CD14-positive monocyte (primary cell): Measurements from ENCODE around the gene TCF4. TPM values are rescaled to one million over a fixed set of nuclear protein-coding genes. Genes with fewer than 3 reads are reported as not detected.

Source experiments
- DNase-seq, 3 donors: peaks; one replicate each; pipeline ENCODE4 v3.0.0-alpha.2; 2011 to 2022
- H2AFZ ChIP-seq: 2 replicates; pipeline ENCODE4 v1.6.0; 2012; ENCODE audit warnings: mild to moderate bottlenecking, low read depth, low read length, inconsistent platforms; ENCODE audit not compliant: insufficient read depth, poor library complexity, severe bottlenecking
- H3K27ac ChIP-seq, 2 donors: 1 replicate in 1 of 2; 2 replicates in 1 of 2; pipeline ENCODE4 v1.5.1; 2012 to 2013; ENCODE audit warnings: low read length in 2 of 2, control low read depth in 1 of 2, inconsistent platforms in 1 of 2, low read depth in 1 of 2, mild to moderate bottlenecking in 1 of 2
- H3K27me3 ChIP-seq, 2 donors: one replicate each; pipeline versions ENCODE4 v1.6.0 to v1.6.1; 2011 to 2013; ENCODE audit warnings: low read length in 2 of 2; ENCODE audit not compliant: control insufficient read depth in 2 of 2, insufficient read depth in 2 of 2
- H3K36me3 ChIP-seq, 2 donors: replicated peaks in 1 of 2; 1 replicate in 1 of 2; 2 replicates in 1 of 2; pipeline versions ENCODE4 v1.5.1 to v1.6.1; 2012 to 2013; ENCODE audit warnings: low read length in 2 of 2, control low read depth in 1 of 2, inconsistent platforms in 1 of 2, mild to moderate bottlenecking in 1 of 2; ENCODE audit not compliant: insufficient read depth in 2 of 2, control insufficient read depth in 1 of 2
- H3K4me1 ChIP-seq, 2 donors: 1 replicate in 1 of 2; 2 replicates in 1 of 2; pipeline versions ENCODE4 v1.5.1 to v1.6.1; 2012 to 2013; ENCODE audit warnings: low read length in 2 of 2, control low read depth in 1 of 2, inconsistent platforms in 1 of 2, mild to moderate bottlenecking in 1 of 2, moderate library complexity in 1 of 2; ENCODE audit not compliant: insufficient read depth in 2 of 2, control insufficient read depth in 1 of 2
- H3K4me2 ChIP-seq: replicated peaks from 2 replicates; pipeline ENCODE3; 2012; ENCODE audit warnings: low read length, moderate library complexity, mild to moderate bottlenecking; ENCODE audit not compliant: poor library complexity, severe bottlenecking; ENCODE audit errors: extremely low read depth
- H3K4me3 ChIP-seq, 3 experiments: fragments of 200-600 bp in 1 of 3; sonication (generic) in 1 of 3; replicated peaks in 1 of 3; 1 replicate in 2 of 3; 2 replicates in 1 of 3; pipeline ENCODE4 v1.5.1; 2011 to 2013; ENCODE audit warnings: low read length in 3 of 3, mild to moderate bottlenecking in 3 of 3, control low read depth in 2 of 3, low read depth in 2 of 3, inconsistent platforms in 1 of 3, moderate library complexity in 1 of 3
- H3K79me2 ChIP-seq: 2 replicates; pipeline ENCODE4 v1.6.0; 2012; ENCODE audit warnings: mild to moderate bottlenecking, control low read depth, inconsistent platforms, low read length, moderate library complexity; ENCODE audit not compliant: insufficient read depth
- H3K9ac ChIP-seq: 2 replicates; pipeline ENCODE4 v1.6.0; 2017; ENCODE audit warnings: low read length, mild to moderate bottlenecking; ENCODE audit not compliant: insufficient read depth, poor library complexity, severe bottlenecking
- H3K9me3 ChIP-seq, 2 donors: replicated peaks in 1 of 2; 1 replicate in 1 of 2; 2 replicates in 1 of 2; pipeline versions ENCODE4 v1.5.1 to v1.6.1; 2012 to 2013; ENCODE audit warnings: low read length in 2 of 2, control low read depth in 1 of 2; ENCODE audit not compliant: control insufficient read depth in 1 of 2, insufficient read depth in 1 of 2
- H4K20me1 ChIP-seq: 2 replicates; pipeline ENCODE4 v1.6.0; 2012; ENCODE audit warnings: mild to moderate bottlenecking, low read length, control low read depth, moderate library complexity; ENCODE audit not compliant: insufficient read depth
- H3K27ac Mint-ChIP-seq, 7 donors: one replicate each; pipeline ENCODE4 v1.8.0; 2020; ENCODE audit warnings: mild to moderate bottlenecking in 7 of 7, mixed read lengths in 7 of 7, moderate library complexity in 6 of 7, inconsistent platforms in 2 of 7
- H3K27me3 Mint-ChIP-seq, 3 donors: one replicate each; pipeline ENCODE4 v1.8.0; 2021 to 2022; ENCODE audit warnings: low read depth in 3 of 3, mild to moderate bottlenecking in 3 of 3, mixed read lengths in 3 of 3, moderate library complexity in 3 of 3, inconsistent platforms in 1 of 3
- H3K36me3 Mint-ChIP-seq, 2 donors: one replicate each; pipeline ENCODE4 v1.8.0; 2020; ENCODE audit warnings: mixed read lengths in 2 of 2, inconsistent platforms in 1 of 2, mild to moderate bottlenecking in 1 of 2
- H3K4me1 Mint-ChIP-seq: one replicate; pipeline ENCODE4 v1.8.0; 2020; ENCODE audit warnings: mild to moderate bottlenecking, mixed read lengths
- H3K4me3 Mint-ChIP-seq, 2 donors: one replicate each; pipeline ENCODE4 v1.8.0; 2020; ENCODE audit warnings: mild to moderate bottlenecking in 2 of 2, mixed read lengths in 2 of 2, moderate library complexity in 1 of 2
- H3K9me3 Mint-ChIP-seq, 7 donors: one replicate each; pipeline ENCODE4 v1.8.0; 2020 to 2022; ENCODE audit warnings: mixed read lengths in 7 of 7, mild to moderate bottlenecking in 6 of 7, moderate library complexity in 6 of 7, inconsistent platforms in 2 of 7
- CTCF ChIP-seq: fragments of 200-600 bp; IDR thresholded peaks from one replicate; pipeline ENCODE4 v1.8.0; 2022; ENCODE audit warnings: antibody characterized with exemption, mild to moderate bottlenecking
- WGBS: methylation state at CpG from one replicate; pipeline ENCODE4 v1.1.5; 2013; ENCODE audit warnings: missing lambda C conversion rate; ENCODE audit not compliant: insufficient coverage; 5-methylcytosine and 5-hydroxymethylcytosine counted together
- intact Hi-C, 2 donors: fragments of 100-400 bp; cut with micrococcal nuclease; formaldehyde crosslinking; loops; one replicate each; pipeline versions ENCODE4 v1.15.0 to v1.15.1; 2023
- polyA plus RNA-seq, 3 donors: library from polyadenylated mRNA; depleted of rRNA in 1 of 3; unstranded in 2 of 3; stranded (reverse) in 1 of 3; fragments of 300-500 nt in 2 of 3; fragments of >200 nt in 1 of 3; fragmentation: Illumina TruSeq in 2 of 3; gene quantifications; 1 replicate in 2 of 3; 2 replicates in 1 of 3; pipeline ENCODE4 v1.2.3, GENCODE V29; 2012 to 2021

The TCF4 gene
- polyA plus RNA-seq, 3 donors = 5.9 to 12.9 (median 10.7) TPM

DNA sequence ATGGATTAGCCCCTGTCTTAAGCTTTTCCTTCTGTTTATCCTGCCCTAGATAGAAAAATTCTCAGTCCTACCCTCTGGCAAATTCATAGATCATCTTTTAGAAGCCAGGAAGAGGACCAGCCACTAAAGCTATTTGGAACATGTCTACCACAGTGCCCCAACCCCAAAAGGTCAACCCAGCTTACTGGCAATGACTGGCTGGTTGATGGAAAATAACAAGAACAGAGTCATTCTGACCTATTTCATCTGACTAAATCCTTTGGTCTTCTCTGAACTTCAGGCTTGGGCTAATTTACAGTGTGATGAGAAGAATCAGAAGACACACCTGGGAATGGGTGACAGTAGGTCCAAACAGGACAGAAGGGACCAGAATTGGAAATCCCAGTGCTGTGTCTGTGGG, 401.4 kb downstream of the TCF4 start:
- Histone ChIP-seq H2AFZ (no peak overlapping the region), H3K27me3 (no peaks in the 10 kb centered on the region), H3K9me3 (no peaks in the 10 kb centered on the region), H4K20me1 (no peaks in the 10 kb centered on the region), H3K4me1 (no peaks in the 10 kb centered on the region), H3K36me3 (no peaks in the 10 kb centered on the region), H3K79me2 (no peaks in the 10 kb centered on the region), H3K4me3 (no peak overlapping the region), H3K9ac (no peak overlapping the region), H3K27ac (no peak overlapping the region), H3K4me2 (no peak overlapping the region)
- Mint-ChIP-seq H3K27me3 (peaks cover 0 to 4% (median 0%) of the 10 kb centered on the region in 3 donors), H3K4me3 (no peak overlapping the region), H3K27ac (no peak overlapping the region), H3K9me3 (peaks cover 0 to 5% (median 2%) of the 10 kb centered on the region in 7 donors), H3K4me1 (no peaks in the 10 kb centered on the region), H3K36me3 (no peaks in the 10 kb centered on the region)
- no peak for DNase-seq
- intact Hi-C loops = no loop called here
- no peak for TF ChIP-seq CTCF

GRCh38 chr18:55185391-55185790, 402.6 kb downstream of the TCF4 start:
- Histone ChIP-seq H2AFZ (no peak overlapping the region), H3K27ac (no peak overlapping the region), H3K4me3 (no peak overlapping the region), H3K36me3 (no peaks in the 10 kb centered on the region), H3K9me3 (no peaks in the 10 kb centered on the region), H3K79me2 (no peaks in the 10 kb centered on the region), H3K27me3 (no peaks in the 10 kb centered on the region), H3K4me2 (no peak overlapping the region), H3K9ac (no peak overlapping the region), H3K4me1 (no peaks in the 10 kb centered on the region), H4K20me1 (no peaks in the 10 kb centered on the region)
- no CpG with 5 or more reads among the region's 1 CpG for WGBS
- intact Hi-C loops = no loop called here
- Mint-ChIP-seq H3K36me3 (no peaks in the 10 kb centered on the region), H3K27ac (no peak overlapping the region), H3K27me3 (peaks cover 0 to 1% (median 1%) of the 10 kb centered on the region in 3 donors), H3K4me1 (no peaks in the 10 kb centered on the region), H3K4me3 (no peak overlapping the region), H3K9me3 (peaks cover 0 to 5% (median 2%) of the 10 kb centered on the region in 7 donors)
- no peak for DNase-seq
- TF ChIP-seq CTCF = no peak
